HG03066 (cell line): ENCODE data around the gene PGGHG.
"Not testable (repeated sequence)": the region's sequence is repeated elsewhere in the genome, so short reads cannot be mapped to it uniquely, and the experiment has no call there.

ENCODE experiments used
- ATAC-seq: cut with Tn5 transposase; IDR thresholded peaks from one replicate; pipeline ENCODE4 v1.9.1; 2021; ENCODE audit warnings: low read depth; ENCODE audit not compliant: unreplicated experiment

Gene PGGHG

DNA sequence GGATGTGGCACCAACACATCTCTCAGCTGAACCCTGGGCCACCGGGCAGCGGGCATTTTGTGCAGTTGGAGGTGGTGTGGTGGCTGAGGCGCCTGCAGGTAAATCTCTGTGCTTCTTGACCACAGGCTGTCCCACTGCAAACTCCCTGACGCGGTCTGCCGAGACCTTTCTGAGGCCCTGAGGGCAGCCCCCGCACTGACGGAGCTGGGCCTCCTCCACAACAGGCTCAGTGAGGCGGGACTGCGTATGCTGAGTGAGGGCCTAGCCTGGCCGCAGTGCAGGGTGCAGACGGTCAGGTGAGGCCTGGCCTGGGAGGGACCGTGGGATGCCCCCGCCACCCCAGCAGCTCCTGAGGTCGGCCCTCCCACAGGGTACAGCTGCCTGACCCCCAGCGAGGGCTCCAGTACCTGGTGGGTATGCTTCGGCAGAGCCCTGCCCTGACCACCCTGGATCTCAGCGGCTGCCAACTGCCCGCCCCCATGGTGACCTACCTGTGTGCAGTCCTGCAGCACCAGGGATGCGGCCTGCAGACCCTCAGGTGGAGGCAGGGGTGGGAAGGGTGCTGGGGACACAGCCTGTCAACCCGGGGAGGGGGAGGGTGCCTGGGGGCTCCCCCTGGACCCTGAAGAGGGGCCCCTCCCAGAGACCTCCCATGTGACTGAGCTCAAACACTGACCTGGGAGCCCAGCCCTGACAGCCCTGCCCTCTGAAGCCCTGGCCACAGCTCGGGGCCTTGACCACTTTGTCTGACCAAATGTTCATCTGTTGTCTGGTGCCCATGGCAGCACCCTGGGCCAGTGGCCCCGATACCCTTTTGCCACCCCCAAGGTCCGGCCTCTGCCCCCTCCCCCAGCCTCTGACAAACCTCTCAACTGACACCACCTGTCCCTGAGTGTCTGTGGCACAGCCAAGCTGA is 4.6 kb upstream of the PGGHG start:
- ATAC-seq: no peak

DNA sequence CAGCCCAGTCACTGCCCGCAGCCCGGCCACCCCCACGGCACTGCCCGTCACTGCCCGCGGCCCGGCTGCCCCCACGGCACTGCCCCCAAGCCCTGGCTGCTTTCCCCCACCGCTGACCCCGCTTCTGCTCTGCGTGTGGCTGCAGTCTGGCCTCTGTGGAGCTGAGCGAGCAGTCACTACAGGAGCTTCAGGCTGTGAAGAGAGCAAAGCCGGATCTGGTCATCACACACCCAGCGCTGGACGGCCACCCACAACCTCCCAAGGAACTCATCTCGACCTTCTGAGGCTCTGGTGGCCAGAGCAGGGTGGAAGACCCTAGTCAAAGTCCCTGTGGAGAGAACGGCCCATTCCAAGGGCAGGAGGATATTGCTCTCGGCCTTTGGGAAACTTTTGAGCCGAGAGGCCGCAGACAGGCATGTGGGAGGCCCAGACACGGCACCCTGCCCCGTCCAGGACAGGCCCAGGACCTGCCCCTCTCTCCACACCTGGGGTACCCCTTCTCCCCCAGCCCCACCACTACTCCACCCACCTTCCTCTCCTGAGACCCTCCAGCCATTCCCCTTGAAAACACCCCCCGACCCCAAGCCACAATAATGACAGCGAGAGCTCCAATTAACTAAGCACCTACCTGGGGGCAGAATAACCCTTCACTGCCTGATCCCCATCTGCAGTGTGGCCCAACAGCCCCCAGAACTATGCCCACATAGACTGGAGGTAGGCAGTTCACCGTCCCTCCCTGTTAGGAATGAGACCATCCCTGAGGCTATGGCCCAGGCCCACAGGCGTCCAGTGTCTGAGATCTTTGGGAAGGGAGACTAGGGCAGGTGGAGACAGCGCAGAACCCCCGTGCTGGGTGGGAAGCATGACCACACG is 3.7 kb upstream of the PGGHG start:
- ATAC-seq: no peak

GRCh38 chr11:285894-286220 is 3.1 kb upstream of the PGGHG start:
- no peak for ATAC-seq

- ATAC-seq: not testable (repeated sequence)
Observed at GRCh38 chr11:286977-287820, 1.7 kb upstream of the PGGHG start.

GRCh38 chr11:287821-288477 is 977 bp upstream of the PGGHG start:
- ATAC-seq: peak; percentile 3

DNA sequence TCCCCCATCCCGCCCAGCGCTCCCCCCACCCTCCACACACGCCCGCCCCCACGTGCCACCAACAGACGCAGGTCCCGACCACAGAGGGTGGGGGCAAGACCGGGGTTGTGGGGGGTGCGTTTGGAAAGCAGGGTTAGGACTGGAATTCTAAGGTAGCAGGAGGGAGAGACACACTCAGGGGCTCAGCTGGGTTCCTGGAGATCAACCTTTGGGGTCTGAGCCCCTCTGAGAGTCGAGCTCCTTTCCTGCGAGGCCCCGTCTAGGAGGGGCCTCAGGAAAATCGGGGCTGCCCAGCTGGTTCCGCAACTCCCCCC is 429 bp downstream of the PGGHG start:
- no peak for ATAC-seq

- no peak for ATAC-seq
Observed at GRCh38 chr11:289712-290620, 1.0 kb downstream of the PGGHG start.

DNA sequence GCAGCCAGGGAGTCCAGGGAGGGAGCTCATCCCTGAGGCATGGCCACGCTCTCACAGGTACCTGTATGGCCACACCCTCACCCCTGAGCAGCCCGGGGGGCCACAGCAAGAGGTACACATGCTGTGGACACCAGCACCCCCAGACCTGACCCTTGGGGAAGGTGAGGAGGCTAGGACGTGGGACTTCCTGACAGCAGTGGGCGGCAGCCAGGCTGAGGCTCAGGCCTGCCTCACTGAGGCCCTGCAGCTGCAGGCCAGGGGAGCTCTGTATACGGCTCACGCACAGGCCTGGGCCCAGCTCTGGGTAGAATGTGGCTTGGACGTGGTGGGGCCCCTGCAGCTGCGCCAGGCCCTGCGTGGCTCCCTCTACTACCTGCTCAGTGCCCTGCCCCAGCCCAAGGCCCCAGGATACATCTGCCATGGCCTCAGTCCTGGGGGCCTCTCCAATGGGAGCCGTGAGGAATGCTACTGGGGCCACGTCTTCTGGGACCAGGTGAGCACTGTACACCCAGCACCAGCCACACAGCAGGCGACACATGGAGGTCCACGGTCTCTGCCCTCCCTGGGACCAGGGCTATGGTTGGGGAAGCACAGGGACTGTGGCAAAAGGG is 1.8 kb downstream of the PGGHG start:
- no peak for ATAC-seq

DNA sequence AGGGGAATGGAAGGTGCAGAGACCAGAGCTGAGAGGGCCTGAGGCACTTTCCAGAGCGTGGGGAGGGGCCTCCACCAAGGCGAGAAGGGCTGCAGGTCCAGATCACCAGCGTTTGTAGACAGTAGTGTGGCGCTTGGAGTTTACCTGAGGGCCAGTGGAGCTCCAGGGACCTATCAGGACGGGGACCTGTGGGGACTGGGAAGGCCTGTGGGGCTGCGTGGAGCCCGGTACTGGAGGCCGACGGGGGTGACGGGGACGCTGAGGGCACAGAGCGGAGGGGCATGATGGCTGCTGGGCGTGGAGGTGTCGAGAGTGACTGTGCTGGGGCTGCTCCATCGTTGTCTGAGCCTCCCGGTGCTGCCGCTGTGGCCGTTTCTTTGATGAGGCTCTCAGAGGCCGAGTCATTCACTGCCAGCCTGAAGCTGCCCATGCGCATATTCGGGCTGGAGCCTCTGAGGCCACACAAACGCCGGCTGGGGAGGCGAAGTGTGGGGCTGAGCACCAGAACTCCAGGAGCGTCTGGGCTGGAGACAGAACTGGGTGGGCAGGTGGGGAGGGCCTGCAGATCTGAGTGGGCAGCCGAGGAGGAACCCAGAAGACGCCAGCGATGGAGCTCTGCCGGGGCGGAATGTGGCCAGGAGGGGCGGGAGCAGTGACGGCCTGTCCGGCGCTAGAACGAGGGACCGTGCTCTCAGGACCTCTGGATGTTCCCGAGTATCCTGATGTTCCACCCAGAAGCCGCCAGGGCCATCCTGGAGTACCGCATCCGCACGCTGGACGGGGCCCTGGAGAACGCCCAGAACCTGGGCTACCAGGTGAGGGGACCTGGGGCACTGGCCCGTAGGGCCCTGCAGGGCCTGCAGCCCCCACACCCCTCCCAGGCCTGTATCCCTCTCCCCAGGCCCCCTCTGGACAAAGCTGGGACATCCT is 2.6 kb downstream of the PGGHG start:
- no peak for ATAC-seq

GRCh38 chr11:292211-293121 is 3.5 kb downstream of the PGGHG start:
- ATAC-seq: no peak

DNA sequence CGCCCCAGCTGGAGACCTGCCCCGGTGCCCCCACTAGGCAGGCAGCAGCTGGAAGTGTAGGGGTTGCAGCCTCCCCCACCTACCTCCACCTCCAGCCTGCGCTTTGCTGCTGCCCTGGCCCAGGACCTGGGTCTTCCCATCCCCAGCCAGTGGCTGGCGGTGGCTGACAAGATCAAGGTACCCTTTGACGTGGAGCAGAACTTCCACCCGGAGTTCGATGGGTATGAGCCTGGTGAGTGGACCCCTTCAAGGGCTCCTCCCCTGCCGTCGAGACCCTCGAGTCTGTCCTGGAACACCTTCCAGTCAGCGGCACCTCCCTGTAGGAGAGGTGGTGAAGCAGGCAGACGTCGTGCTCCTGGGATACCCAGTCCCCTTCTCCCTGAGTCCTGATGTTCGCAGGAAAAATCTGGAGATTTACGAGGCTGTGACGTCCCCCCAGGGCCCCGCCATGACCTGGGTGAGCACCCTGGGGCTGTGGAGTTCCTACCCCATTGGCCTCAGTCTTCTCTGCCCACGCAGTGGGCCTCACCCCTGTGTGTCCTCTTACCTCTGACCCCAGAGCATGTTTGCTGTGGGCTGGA is 4.4 kb downstream of the PGGHG start:
- no peak for ATAC-seq

GRCh38 chr11:293852-294661 is 5.1 kb downstream of the PGGHG start:
- ATAC-seq: no peak

- ATAC-seq: no peak
Observed at GRCh38 chr11:294780-295179, 5.9 kb downstream of the PGGHG start.

DNA sequence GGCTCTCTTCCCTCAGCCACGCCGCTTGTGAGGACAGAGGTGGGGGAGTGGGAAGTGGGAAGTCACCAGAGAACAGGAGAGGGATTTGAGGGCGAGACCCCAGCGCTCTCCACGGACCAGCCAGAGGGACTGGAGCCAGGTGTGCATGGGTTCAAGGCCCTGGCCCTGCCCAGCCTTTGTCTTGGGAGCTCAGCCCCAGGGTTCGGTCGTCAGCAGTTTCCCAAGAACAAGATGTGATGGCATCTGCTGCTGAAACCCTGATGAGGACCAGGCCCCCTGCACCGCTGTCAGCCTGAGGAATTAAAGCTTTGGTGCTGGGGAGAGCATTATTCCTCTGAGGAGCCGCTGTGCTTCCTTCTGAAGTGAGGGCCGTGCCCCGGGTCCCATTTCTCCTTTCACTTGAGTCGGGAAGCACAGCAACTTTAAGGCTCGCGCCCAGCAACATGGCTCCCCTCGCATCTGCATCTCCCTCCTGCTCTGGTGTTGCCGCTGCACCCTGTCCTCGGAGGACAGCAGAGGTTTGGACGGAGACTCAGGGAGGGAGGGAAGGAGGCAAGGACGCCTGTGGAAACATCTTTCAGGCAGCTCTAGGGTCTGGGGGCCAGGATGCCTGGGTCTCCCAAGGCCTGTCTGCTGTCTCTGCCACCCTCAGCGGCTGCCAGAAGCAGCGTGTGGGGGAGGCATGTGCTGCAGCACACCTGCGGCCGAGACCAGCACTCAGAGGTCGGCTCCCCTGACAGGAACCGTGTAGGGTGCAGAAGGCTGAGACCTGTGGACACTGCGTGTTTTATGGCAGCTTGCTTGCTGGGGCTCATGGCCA is 6.6 kb downstream of the PGGHG start:
- ATAC-seq: no peak
